OCI-LY3 (cell line): ENCODE results near the gene HIPK2.

Experiments
- EZH2phosphoT487 ChIP-seq: fragments of 200-600 bp; shearing (Covaris generic); IDR thresholded peaks from 2 replicates; pipeline ENCODE4 v1.6.1; 2018; ENCODE audit warnings: antibody characterized with exemption, mixed run types, low read depth
- TF ChIP-seq, protein P1 (sequence below): fragments of 200-600, 300-600 bp; sonication (generic); IDR thresholded peaks from 2 replicates; pipeline ENCODE4 v1.5.1; 2014; ENCODE audit warnings: antibody characterized with exemption, low read length, low read depth

- TF ChIP-seq, protein P1, sequence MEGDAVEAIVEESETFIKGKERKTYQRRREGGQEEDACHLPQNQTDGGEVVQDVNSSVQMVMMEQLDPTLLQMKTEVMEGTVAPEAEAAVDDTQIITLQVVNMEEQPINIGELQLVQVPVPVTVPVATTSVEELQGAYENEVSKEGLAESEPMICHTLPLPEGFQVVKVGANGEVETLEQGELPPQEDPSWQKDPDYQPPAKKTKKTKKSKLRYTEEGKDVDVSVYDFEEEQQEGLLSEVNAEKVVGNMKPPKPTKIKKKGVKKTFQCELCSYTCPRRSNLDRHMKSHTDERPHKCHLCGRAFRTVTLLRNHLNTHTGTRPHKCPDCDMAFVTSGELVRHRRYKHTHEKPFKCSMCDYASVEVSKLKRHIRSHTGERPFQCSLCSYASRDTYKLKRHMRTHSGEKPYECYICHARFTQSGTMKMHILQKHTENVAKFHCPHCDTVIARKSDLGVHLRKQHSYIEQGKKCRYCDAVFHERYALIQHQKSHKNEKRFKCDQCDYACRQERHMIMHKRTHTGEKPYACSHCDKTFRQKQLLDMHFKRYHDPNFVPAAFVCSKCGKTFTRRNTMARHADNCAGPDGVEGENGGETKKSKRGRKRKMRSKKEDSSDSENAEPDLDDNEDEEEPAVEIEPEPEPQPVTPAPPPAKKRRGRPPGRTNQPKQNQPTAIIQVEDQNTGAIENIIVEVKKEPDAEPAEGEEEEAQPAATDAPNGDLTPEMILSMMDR, result no peak
- no peak for TF ChIP-seq EZH2phosphoT487
Observed at GRCh38 chr7:139626817-139627216, 151.0 kb downstream of the HIPK2 start.
